ENCODE results near the gene SPOCK1. TPM values are rescaled to one million over a fixed set of nuclear protein-coding genes. Genes with fewer than 3 reads are reported as not detected.

The SPOCK1 gene
- total RNA-seq, 1 donor = 0.42 TPM

DNA sequence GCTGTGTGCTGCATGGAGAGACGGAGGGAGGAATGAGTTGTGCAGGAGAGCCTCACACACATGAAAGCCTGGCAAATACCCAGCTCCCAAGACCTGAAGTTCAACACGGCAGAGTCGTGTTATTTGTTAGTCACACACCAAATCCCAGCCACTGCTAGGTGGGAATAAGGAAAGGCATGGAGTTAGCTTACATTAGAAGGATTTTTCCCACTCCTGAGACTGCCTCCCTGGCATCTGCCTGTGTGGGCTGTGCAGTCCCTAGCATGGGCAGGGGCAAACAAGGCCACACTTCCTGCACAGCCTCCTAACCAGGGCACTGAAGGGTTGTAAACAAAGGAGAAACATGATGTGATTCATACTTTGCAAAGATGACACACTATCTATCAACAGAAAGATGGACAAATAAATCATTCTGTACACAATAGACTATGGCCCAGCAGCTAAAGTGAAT is 306.8 kb downstream of the SPOCK1 start:
- Histone ChIP-seq H3K27me3 (ENCODE audit: insufficient read depth, low read length) (no peaks in the 10 kb centered on the region), H3K9me3 (ENCODE audit: low read depth, low read length) (no peaks in the 10 kb centered on the region), H3K4me1 (ENCODE audit: insufficient read depth, low read length) (no peaks in the 10 kb centered on the region), H3K4me3 (ENCODE audit: low read length) (no peak overlapping the region)

DNA sequence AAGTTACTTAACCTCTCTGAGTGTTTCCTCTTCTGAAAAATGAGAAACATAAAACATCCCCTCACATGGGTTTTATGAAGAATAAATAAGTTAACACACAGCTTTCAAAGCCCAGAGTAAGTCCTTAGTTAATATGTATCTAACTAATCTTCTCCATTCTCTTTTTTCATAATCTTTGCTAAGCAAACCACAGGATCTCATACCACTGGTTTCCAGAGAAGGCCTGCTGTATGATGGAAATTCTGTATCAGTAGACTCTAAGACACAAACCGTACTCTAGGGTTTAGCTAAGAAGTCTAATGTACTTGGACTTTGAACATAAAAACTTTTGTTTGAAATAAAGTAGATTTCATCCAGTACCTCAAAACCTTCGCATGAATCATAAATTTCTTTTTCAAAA is 307.9 kb downstream of the SPOCK1 start:
- H3K4me1 ChIP-seq (ENCODE audit: insufficient read depth, low read length) = no peaks in the 10 kb centered on the region
- H3K9me3 ChIP-seq (ENCODE audit: low read depth, low read length) = no peaks in the 10 kb centered on the region
- H3K27me3 ChIP-seq (ENCODE audit: insufficient read depth, low read length) = no peaks in the 10 kb centered on the region
- no peak overlapping the region for H3K4me3 ChIP-seq (ENCODE audit: low read length)

GRCh38 chr5:137190441-137190840 is 308.7 kb downstream of the SPOCK1 start:
- H3K9me3 ChIP-seq (ENCODE audit: low read depth, low read length) = no peaks in the 10 kb centered on the region

GRCh38 chr5:137190031-137190430 is 309.1 kb downstream of the SPOCK1 start:
- Histone ChIP-seq H3K9me3 (ENCODE audit: low read depth, low read length) (no peaks in the 10 kb centered on the region), H3K4me3 (ENCODE audit: low read length) (no peak overlapping the region), H3K27me3 (ENCODE audit: insufficient read depth, low read length) (no peaks in the 10 kb centered on the region), H3K4me1 (ENCODE audit: insufficient read depth, low read length) (no peaks in the 10 kb centered on the region)

More at GRCh38 chr5:137190441-137190840, 308.7 kb downstream of the SPOCK1 start:
- no peaks in the 10 kb centered on the region for H3K27me3 ChIP-seq (ENCODE audit: insufficient read depth, low read length)
- no peaks in the 10 kb centered on the region for H3K4me1 ChIP-seq (ENCODE audit: insufficient read depth, low read length)
- H3K4me3 ChIP-seq (ENCODE audit: low read length) = no peak overlapping the region

DNA sequence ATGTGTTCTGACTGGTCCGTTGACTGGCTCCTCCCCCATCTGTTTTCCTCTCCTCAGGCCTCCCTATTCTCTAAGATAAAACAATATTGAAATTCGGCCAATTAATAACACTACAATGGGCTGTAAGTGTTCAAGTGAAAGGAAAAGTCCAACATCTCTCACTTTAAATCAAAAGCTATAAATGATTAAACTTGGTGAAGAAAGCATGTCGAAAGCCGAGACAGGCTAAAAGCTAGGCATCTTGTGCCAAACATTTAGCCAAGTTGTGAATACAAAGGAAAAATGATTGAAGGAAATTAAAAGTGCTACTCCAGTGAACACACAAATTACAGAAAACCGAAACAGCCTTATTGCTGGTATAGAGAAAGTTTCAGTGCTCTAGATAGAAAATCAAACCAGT is 310.6 kb downstream of the SPOCK1 start:
- H3K4me3 ChIP-seq (ENCODE audit: low read length) = no peak overlapping the region
- H3K9me3 ChIP-seq (ENCODE audit: low read depth, low read length) = no peaks in the 10 kb centered on the region
- no peaks in the 10 kb centered on the region for H3K27me3 ChIP-seq (ENCODE audit: insufficient read depth, low read length)
- H3K4me1 ChIP-seq (ENCODE audit: insufficient read depth, low read length) = no peaks in the 10 kb centered on the region

GRCh38 chr5:137186759-137187461 is 312.2 kb downstream of the SPOCK1 start:
- Histone ChIP-seq H3K27me3 (ENCODE audit: insufficient read depth, low read length) (no peaks in the 10 kb centered on the region), H3K9me3 (ENCODE audit: low read depth, low read length) (no peaks in the 10 kb centered on the region), H3K4me1 (ENCODE audit: insufficient read depth, low read length) (no peaks in the 10 kb centered on the region), H3K4me3 (ENCODE audit: low read length) (no peak overlapping the region)

GRCh38 chr5:137185193-137185592 is 313.9 kb downstream of the SPOCK1 start:
- no peak overlapping the region for H3K4me3 ChIP-seq (ENCODE audit: low read length)
- H3K27me3 ChIP-seq (ENCODE audit: insufficient read depth, low read length) = no peaks in the 10 kb centered on the region
- H3K4me1 ChIP-seq (ENCODE audit: insufficient read depth, low read length) = no peaks in the 10 kb centered on the region
- H3K9me3 ChIP-seq (ENCODE audit: low read depth, low read length) = no peaks in the 10 kb centered on the region

GRCh38 chr5:137184734-137185133 is 314.4 kb downstream of the SPOCK1 start:
- H3K9me3 ChIP-seq (ENCODE audit: low read depth, low read length) = no peaks in the 10 kb centered on the region
- H3K4me1 ChIP-seq (ENCODE audit: insufficient read depth, low read length) = no peaks in the 10 kb centered on the region
- no peak overlapping the region for H3K4me3 ChIP-seq (ENCODE audit: low read length)
- H3K27me3 ChIP-seq (ENCODE audit: insufficient read depth, low read length) = no peaks in the 10 kb centered on the region

GRCh38 chr5:137182576-137182975 is 316.6 kb downstream of the SPOCK1 start:
- Histone ChIP-seq H3K9me3 (ENCODE audit: low read depth, low read length) (no peaks in the 10 kb centered on the region), H3K27me3 (ENCODE audit: insufficient read depth, low read length) (no peaks in the 10 kb centered on the region), H3K4me3 (ENCODE audit: low read length) (no peak overlapping the region), H3K4me1 (ENCODE audit: insufficient read depth, low read length) (no peaks in the 10 kb centered on the region)

GRCh38 chr5:137181667-137182066 is 317.5 kb downstream of the SPOCK1 start:
- H3K4me3 ChIP-seq (ENCODE audit: low read length) = no peak overlapping the region
- no peaks in the 10 kb centered on the region for H3K4me1 ChIP-seq (ENCODE audit: insufficient read depth, low read length)
- H3K27me3 ChIP-seq (ENCODE audit: insufficient read depth, low read length) = no peaks in the 10 kb centered on the region
- no peaks in the 10 kb centered on the region for H3K9me3 ChIP-seq (ENCODE audit: low read depth, low read length)

DNA sequence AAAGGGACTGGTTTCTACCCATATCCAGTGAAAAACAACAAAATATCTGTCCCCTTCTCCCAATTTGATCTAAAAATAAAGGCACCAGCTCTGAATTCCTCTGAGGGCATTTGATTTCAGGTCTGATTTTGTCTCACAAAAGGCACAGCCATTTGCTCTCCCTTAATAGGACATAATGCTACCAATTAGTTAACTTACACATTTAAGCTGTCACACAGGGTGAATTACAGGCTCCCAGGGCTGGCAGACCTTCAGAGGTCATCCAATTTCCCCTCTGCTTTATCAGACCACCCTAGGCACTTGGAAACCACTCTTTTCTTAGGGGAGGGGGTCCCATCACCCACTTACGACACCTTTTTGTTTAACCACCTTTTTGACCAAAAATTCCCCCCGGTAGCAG is 319.9 kb downstream of the SPOCK1 start:
- Histone ChIP-seq H3K4me3 (ENCODE audit: low read length) (no peak overlapping the region), H3K4me1 (ENCODE audit: insufficient read depth, low read length) (no peaks in the 10 kb centered on the region), H3K9me3 (ENCODE audit: low read depth, low read length) (no peaks in the 10 kb centered on the region), H3K27me3 (ENCODE audit: insufficient read depth, low read length) (no peaks in the 10 kb centered on the region)

GRCh38 chr5:137176609-137177008 is 322.5 kb downstream of the SPOCK1 start:
- Histone ChIP-seq H3K9me3 (ENCODE audit: low read depth, low read length) (no peaks in the 10 kb centered on the region), H3K4me1 (ENCODE audit: insufficient read depth, low read length) (no peaks in the 10 kb centered on the region), H3K27me3 (ENCODE audit: insufficient read depth, low read length) (no peaks in the 10 kb centered on the region), H3K4me3 (ENCODE audit: low read length) (no peak overlapping the region)

GRCh38 chr5:137176126-137176525 is 323.0 kb downstream of the SPOCK1 start:
- Histone ChIP-seq H3K4me3 (ENCODE audit: low read length) (no peak overlapping the region), H3K4me1 (ENCODE audit: insufficient read depth, low read length) (no peaks in the 10 kb centered on the region), H3K9me3 (ENCODE audit: low read depth, low read length) (no peaks in the 10 kb centered on the region), H3K27me3 (ENCODE audit: insufficient read depth, low read length) (no peaks in the 10 kb centered on the region)

DNA sequence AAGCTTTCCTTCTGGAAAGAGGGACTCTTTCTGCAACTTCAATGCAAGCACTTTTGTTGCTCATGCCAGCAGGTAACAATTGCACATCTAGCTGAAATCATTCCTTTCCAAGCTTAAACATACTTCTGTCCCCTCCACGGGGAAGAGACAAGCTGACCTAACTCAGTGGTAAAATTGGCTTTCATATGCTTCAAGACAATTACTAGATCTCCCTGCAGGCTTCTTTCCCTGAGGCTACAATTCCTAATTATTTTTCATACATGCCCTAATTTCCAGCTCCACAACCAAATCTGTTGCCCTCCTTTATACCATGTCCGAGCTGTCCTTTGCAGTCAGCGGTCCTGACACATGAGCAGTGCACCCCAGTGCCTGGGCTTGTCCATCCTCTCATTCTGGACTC is 324.9 kb downstream of the SPOCK1 start:
- Histone ChIP-seq H3K9me3 (ENCODE audit: low read depth, low read length) (no peaks in the 10 kb centered on the region), H3K27me3 (ENCODE audit: insufficient read depth, low read length) (no peaks in the 10 kb centered on the region), H3K4me3 (ENCODE audit: low read length) (no peak overlapping the region), H3K4me1 (ENCODE audit: insufficient read depth, low read length) (no peaks in the 10 kb centered on the region)

DNA sequence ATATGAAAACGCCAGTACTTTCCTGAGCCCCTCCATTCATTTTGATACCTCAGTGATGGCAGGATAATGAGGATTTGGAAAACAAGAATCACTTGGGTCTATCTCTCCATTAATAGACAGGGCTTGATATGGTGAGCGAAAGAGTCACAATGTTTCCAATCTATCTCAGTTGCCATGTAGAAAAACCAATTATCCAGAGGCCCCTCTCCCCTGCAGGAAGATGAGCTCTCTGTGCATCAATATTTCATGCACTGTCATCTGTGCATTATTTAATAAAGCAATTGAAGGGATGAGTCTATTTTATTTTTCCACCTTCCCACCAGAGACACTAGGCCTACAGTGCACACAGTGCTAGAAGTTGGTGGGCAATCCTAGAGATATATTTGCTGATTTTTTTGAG is 326.9 kb downstream of the SPOCK1 start:
- H3K4me3 ChIP-seq (ENCODE audit: low read length) = no peak overlapping the region
- H3K9me3 ChIP-seq (ENCODE audit: low read depth, low read length) = no peaks in the 10 kb centered on the region
- no peaks in the 10 kb centered on the region for H3K27me3 ChIP-seq (ENCODE audit: insufficient read depth, low read length)
- no peaks in the 10 kb centered on the region for H3K4me1 ChIP-seq (ENCODE audit: insufficient read depth, low read length)

DNA sequence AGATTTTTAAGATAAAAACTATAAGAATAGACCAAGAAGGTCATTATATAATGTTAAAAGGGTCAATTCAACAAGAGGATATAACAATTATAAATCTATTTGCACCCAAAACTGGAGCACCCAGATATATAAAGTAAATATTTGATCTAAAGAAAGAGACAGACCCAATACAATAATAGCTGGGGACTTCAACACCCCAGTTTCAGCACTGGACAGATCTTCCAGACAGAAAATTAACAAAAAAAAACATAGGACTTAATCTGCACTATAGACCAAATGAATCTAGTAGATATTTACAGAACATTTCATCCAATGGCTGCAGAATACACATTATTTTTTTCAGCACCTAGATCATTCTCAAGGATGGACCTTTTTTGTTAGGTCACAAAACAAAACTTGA is 331.9 kb downstream of the SPOCK1 start:
- no peaks in the 10 kb centered on the region for H3K4me1 ChIP-seq (ENCODE audit: insufficient read depth, low read length)
- no peaks in the 10 kb centered on the region for H3K27me3 ChIP-seq (ENCODE audit: insufficient read depth, low read length)
- H3K9me3 ChIP-seq (ENCODE audit: low read depth, low read length) = no peaks in the 10 kb centered on the region
- no peak overlapping the region for H3K4me3 ChIP-seq (ENCODE audit: low read length)
